NCI-H82 treated with DMSO at 0.1 percent for 48 hours (cell line): ENCODE results near the gene ZFTA.
A peak's percentile ranks its signal among the peaks of the same experiment; 100 is the strongest.
"Not testable (repeated sequence)": the region's sequence is repeated elsewhere in the genome, so short reads cannot be mapped to it uniquely, and the experiment has no call there.

Experiments
- DNase-seq: peaks from one replicate; lab custom pipeline; 2025; ENCODE audit not compliant: unreplicated experiment; lab: John Stamatoyannopoulos, UW

ZFTA gene

DNA sequence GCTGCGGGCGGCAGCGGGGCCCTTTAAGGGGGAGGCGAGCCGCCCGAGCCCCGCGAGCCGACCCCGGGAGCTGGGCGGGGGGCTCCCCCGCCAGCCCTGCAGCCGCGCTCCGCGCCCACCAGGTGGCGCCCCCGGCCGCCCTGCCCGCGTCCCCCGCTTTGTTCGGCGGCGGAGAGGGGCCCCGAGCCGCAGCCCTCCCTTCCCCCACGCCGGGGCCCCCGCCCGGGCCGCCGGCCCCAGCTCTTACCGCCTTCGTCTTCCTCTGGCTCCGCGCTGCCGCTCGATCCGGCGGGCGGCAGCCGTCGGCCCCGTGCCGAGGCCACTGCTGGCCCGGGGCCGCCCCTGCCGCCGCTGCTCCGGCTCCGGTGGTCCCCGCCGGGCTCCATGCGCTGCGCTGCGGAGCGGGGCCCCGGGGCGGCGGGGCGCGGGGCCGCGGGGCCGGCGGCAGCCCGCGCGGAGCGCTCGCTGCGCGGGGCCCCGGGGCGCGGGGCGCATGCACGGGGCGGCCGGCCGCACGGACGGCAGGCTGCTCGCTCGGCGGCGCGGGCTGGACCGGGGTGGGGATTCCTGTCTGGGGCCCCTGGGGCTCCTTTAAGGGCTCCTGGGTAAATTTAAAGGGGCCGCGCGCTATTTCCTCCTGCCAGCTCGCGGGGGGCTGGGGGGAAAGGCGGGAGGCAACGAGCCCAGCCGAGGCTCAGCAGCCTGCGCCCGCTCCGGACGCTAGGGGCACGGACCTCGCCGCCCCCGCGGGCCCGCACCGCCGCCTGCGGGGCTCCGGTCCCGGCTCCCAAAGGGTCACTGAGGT lies at the start of gene ZFTA:
TSS of gene ZFTA (minus strand) at position 539 of the 805 bp plus-strand sequence. CDS start at position 386, 153 bp downstream.
- DNase-seq, result peak; percentile 17

- DNase-seq, result no peak
These were observed 49.4 kb upstream of the ZFTA start for GRCh38 chr11:63817758-63818498.

- no peak for DNase-seq
These were observed 48.2 kb upstream of the ZFTA start for GRCh38 chr11:63816732-63817131.

GRCh38 chr11:63816166-63816565 lies 47.6 kb upstream of the ZFTA start:
- no peak for DNase-seq

- DNase-seq, result no peak
These were observed 45.8 kb upstream of the ZFTA start for GRCh38 chr11:63814383-63814736.

DNA sequence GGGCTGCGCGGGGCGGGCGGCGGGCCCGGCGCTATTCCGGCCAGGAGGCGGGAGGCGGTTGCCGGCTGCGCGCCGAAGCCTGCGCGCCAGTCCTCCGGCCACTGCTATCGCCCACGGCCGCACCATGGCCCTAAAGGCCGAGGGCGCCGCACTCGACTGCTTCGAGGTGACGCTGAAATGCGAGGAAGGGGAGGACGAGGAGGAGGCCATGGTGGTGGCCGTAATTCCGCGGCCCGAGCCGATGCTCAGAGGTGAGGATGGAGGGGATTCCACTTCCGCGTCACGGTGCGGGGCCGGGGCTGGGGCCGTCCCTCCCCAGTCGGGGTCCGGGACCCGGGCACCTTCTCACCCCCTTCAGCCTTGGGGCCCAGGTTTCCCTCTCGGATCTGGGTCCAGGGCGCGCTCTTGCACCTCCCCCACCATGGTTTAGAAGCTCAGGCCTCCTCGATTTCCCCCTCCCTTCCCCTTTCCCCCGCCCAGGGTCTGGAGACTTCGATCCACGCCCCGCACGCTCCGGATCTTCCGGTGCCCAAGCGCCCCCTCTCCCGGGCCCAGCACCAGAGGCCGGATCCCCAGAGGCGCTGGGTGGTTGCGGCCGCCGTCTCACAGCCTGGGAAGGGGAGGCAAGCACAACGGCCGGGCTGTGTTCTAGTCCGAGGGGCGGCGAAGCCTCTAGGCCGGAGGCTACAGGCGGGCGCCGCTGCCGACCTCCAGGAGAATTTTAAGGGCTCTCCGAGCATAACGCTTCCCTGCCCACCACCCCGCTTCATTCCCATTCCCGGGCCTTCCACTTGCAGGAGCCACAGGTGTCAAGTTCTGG lies 45.2 kb upstream of the ZFTA start:
- no peak for DNase-seq

DNA sequence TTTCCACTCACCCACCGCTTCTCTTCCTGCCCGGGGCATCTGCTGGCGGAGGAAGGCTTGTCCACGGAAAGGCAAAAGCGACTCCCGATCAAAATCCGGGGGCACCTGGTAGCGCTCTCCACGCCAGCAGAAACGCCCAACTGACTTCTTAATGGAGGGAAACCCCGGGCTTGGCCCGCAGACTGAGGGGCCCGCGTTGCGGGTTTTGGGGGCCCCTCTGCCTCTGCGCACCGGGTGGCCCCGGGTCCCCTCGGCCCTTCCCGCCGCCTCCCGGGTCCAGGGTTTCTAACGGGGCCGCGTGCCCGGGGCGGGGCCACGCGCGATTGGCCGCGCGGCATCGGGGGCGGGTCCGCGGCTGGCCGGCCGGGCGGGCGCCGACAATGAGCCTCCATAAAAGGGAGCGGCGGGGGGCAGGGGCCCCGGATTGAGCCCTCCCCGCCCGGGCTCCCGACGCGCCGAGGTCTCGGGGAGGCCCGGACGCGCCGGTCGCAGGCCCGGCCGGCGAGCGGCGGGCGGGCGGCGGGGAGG lies 44.5 kb upstream of the ZFTA start, which contains the start of gene SPINDOC:
TSS of gene SPINDOC (plus strand) at position 422 of the 528 bp plus-strand sequence. CDS start 231 bp downstream, outside the sequence.
- DNase-seq, result peak; percentile 29

DNA sequence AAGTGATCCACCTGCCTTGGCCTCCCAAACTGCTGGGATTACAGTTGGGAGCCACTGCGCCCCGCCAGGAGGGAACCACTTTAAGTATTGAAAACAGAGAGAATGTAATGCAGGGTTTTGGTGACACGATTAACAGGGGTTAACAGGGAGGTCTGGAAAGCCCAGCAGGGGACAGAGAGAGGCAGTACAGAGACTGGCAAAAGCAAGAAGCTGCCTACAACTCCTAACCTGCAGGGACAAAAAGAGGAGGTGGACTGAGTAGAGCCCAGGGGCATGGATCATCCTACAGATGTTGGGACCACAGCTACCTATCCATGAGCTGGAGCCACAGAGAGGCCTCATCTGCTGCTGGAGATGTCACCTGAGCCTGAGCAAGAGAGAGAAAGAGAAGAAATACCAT lies 42.9 kb upstream of the ZFTA start:
- no peak for DNase-seq

DNA sequence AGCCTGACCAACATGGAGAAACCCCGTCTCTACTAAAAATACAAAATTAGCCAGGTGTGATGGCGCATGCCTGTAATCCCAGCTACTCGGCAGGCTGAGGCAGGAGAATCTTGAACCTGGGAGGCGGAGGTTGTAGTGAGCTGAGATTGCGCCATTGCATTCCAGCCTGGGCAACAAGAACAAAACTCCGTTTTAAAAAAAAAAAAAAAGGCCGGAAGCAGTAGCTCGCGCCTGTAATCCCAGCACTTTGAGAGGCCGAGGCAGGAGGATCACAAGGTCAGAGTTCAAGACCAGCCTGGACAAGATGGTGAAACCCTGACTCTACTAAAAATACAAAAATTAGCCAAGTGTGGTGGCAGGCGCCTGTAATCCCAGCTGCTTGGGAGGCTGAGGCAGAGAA lies 41.8 kb upstream of the ZFTA start:
- DNase-seq, result not testable (repeated sequence)

- no peak for DNase-seq
These were observed 37.4 kb upstream of the ZFTA start for GRCh38 chr11:63805844-63806415.

DNA sequence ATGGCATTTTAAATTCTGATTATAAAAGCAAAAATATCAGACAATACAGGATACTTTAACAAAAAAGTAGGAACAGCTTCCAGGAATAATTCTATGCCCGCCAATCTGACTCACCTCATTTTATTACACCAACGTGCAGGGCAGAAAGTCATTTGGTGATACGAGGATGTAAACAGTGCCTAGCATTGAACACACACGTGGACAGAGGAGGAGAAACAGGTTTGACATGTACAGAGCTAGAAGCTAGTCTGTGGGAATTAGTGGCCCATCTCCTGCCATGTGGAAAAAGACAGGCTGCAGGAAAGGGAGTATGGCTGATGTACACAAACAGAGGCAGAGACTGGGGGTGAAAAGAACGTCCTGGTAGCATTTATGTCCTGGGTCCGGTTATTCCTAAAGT lies 35.7 kb upstream of the ZFTA start:
- no peak for DNase-seq

DNA sequence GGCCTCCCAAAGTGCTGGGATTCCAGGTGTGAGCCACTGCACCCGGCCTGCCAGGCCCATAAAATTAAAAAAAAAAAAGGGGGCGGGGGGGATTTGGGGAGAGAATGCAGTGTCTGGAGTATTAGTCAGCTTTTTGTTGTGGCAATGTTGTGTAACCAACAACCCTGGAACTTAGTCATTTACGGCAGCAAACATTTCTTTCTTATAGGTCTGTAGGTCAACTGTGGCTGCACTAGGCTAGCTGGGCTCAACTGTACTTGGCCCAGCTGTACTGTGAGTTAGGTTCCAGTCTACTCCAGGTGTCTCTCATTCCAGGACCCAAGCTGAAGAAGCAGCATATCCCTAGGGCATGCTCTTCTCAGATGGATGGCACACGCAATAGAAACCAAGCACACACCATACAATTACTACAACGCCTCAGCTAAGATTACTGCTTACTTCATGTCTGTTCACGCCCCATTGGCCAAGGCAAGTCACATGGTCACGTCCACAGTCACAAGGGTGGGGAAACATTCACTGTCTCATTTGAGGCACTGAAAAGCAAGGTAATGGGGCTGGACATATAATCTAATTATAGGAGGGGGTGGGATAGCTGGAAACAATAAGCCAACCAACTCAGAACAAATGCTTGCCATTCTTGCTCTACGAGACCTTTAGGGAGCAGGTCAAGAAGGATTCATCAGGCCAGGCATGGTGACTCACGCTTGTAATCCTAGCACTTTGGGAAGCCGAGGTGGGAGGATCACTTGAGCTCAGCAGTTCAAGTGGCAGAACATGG lies 34.3 kb upstream of the ZFTA start:
- peak; percentile 36 for DNase-seq

- DNase-seq, result no peak
These were observed 32.3 kb upstream of the ZFTA start for GRCh38 chr11:63800921-63801320.

DNA sequence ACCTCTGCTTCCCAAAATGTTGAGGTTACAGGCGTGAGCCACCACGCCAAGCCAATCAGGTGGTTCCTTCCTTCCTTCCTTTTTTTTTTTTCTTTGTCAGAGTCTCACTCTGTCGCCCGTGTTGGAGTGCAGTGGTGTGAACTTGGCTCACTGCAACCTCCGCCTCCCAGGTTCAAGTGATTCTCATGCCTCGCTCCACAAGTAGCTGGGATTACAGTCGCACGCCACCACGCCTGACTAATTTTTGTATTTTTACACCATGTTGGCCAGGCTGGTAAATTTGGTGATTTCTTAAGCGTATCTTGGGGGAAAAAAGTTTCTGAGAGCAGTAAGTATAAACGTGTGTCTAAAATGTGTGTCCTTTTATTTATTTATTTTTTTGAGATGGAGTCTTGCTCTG lies 26.5 kb upstream of the ZFTA start:
- DNase-seq, result no peak

GRCh38 chr11:63793161-63793560 lies 24.6 kb upstream of the ZFTA start:
- no peak for DNase-seq

GRCh38 chr11:63791495-63792167 lies 23.1 kb upstream of the ZFTA start:
- DNase-seq, result no peak

GRCh38 chr11:63785823-63786222 lies 17.2 kb upstream of the ZFTA start:
- no peak for DNase-seq

GRCh38 chr11:63783925-63784592 lies 15.5 kb upstream of the ZFTA start:
- no peak for DNase-seq

- no peak for DNase-seq
These were observed 14.2 kb upstream of the ZFTA start for GRCh38 chr11:63782749-63783148.
